ENCODE data around the gene TICRR.

- no peak for TF ChIP-seq REST (IDR thresholded peaks at IDR 0.05; ENCODE audit: low read depth)
- no peak for TF ChIP-seq EP300 (IDR thresholded peaks at IDR 0.05; ENCODE audit: borderline replicate concordance)
- TF ChIP-seq RAD21 (IDR thresholded peaks at IDR 0.05; ENCODE audit: low read depth), result no peak
- no peak for TF ChIP-seq TAF1 (IDR thresholded peaks at IDR 0.05; ENCODE audit: low read depth)
These were observed 49.1 kb upstream of the TICRR start for GRCh38 chr15:89526181-89526580.
